Endothelial cell of umbilical vein (primary cell): ENCODE results near the gene SERPINB7. TPM values are rescaled to one million over a fixed set of nuclear protein-coding genes. Genes with fewer than 3 reads are reported as not detected.

Experiments used
- BruUV-seq: library from RNA; stranded (reverse); fragments of 400-500 nt; replicated peaks from 2 replicates; lab custom pipeline; 2021; lab: Mats Ljungman, UMichigan
- CTCF ChIA-PET: fragments of 300-600, 350-600 bp; sonication (Branson Sonifier 250); formaldehyde crosslinking; loops from one replicate; lab custom pipeline; 2021; ENCODE audit warnings: antibody characterized with exemption, inconsistent platforms; lab: Charles Lee
- POLR2A ChIA-PET: fragments of 300-600, 350-600 bp; sonication (Branson Sonifier 250); formaldehyde crosslinking; loops from one replicate; lab custom pipeline; 2021; ENCODE audit warnings: antibody characterized with exemption, inconsistent platforms; lab: Charles Lee
- DNase-seq: peaks from one replicate; pipeline ENCODE4 v3.0.0-alpha.2; 2011; ENCODE audit warnings: low read depth, low spot score
- FAIRE-seq: peaks from 2 replicates; lab custom pipeline; 2011; peaks lifted over from hg19 to GRCh38; lab: Jason Lieb, UNC
- H2AFZ ChIP-seq: 2 replicates; pipeline ENCODE4 v1.6.0; 2012; ENCODE audit warnings: low read depth, low read length, control low read depth, inconsistent platforms
- H3K27ac ChIP-seq: 2 replicates; pipeline ENCODE4 v1.5.1; 2011; ENCODE audit warnings: low read depth, mild to moderate bottlenecking, control low read depth, low read length, moderate library complexity; ENCODE audit not compliant: insufficient read depth
- H3K27me3 ChIP-seq, 2 experiments: 2 replicates each; pipeline versions ENCODE4 v1.6.0 to v1.6.1; 2011; ENCODE audit warnings: low read length in 2 of 2, mixed read lengths in 1 of 2; ENCODE audit not compliant: control insufficient read depth in 2 of 2, insufficient read depth in 2 of 2
- H3K36me3 ChIP-seq, 2 experiments: 2 replicates in 1 of 2; 3 replicates in 1 of 2; pipeline ENCODE4 v1.5.1; 2011; ENCODE audit warnings: low read length in 2 of 2, mild to moderate bottlenecking in 1 of 2, moderate library complexity in 1 of 2; ENCODE audit not compliant: control insufficient read depth in 2 of 2, insufficient read depth in 2 of 2; ENCODE audit errors: extremely low read depth in 1 of 2
- H3K4me1 ChIP-seq: 3 replicates; pipeline ENCODE4 v1.5.1; 2011; ENCODE audit warnings: mild to moderate bottlenecking, low read length; ENCODE audit not compliant: control insufficient read depth, insufficient read depth; ENCODE audit errors: extremely low read depth
- H3K4me2 ChIP-seq: 2 replicates; pipeline ENCODE4 v1.6.1; 2011; ENCODE audit warnings: low read length, control low read depth, mixed read lengths; ENCODE audit not compliant: insufficient read depth
- H3K4me3 ChIP-seq, 3 experiments: fragments of 200-600 bp in 1 of 3; sonication (generic), shearing (Covaris generic) in 1 of 3; replicated peaks in 1 of 3; 2 replicates each; pipeline ENCODE4 v1.5.1; 2011 to 2016; ENCODE audit warnings: control low read depth in 3 of 3, low read length in 3 of 3, mild to moderate bottlenecking in 2 of 3, inconsistent platforms in 1 of 3, low read depth in 1 of 3, moderate library complexity in 1 of 3; ENCODE audit not compliant: insufficient read depth in 1 of 3
- H3K79me2 ChIP-seq: 2 replicates; pipeline ENCODE4 v1.6.0; 2012; ENCODE audit warnings: low read length, inconsistent platforms; ENCODE audit not compliant: control insufficient read depth, insufficient read depth
- H3K9ac ChIP-seq: replicated peaks from 2 replicates; pipeline ENCODE3; 2011; ENCODE audit warnings: low read length, control low read depth; ENCODE audit not compliant: insufficient read depth; ENCODE audit errors: extremely low read depth
- H3K9me1 ChIP-seq: replicated peaks from 3 replicates; pipeline ENCODE4 v1.6.0; 2011; ENCODE audit warnings: mild to moderate bottlenecking, low read length; ENCODE audit not compliant: control insufficient read depth, insufficient read depth; ENCODE audit errors: extremely low read depth
- H3K9me3 ChIP-seq: replicated peaks from 2 replicates; pipeline ENCODE4 v1.5.1; 2012; ENCODE audit warnings: low read length, inconsistent platforms; ENCODE audit not compliant: control insufficient read depth, insufficient read depth
- H4K20me1 ChIP-seq: replicated peaks from 2 replicates; pipeline ENCODE3; 2011; ENCODE audit warnings: mild to moderate bottlenecking, low read length; ENCODE audit not compliant: control insufficient read depth, insufficient read depth; ENCODE audit errors: extremely low read depth
- EZH2 ChIP-seq: IDR thresholded peaks from 2 replicates; pipeline ENCODE4 v1.6.1; 2012; ENCODE audit warnings: borderline replicate concordance, low read depth, mild to moderate bottlenecking, moderate library complexity, low read length, inconsistent platforms; ENCODE audit not compliant: severe bottlenecking
- FOS ChIP-seq: IDR thresholded peaks from 2 replicates; pipeline ENCODE4 v1.6.1; 2011; ENCODE audit warnings: mild to moderate bottlenecking, low read length, moderate library complexity, borderline replicate concordance; ENCODE audit not compliant: insufficient read depth
- GATA2 ChIP-seq: IDR thresholded peaks from 2 replicates; pipeline ENCODE4 v1.7.0; 2011; ENCODE audit warnings: low read depth, mild to moderate bottlenecking, moderate library complexity, mixed read lengths, low read length; ENCODE audit not compliant: insufficient read length, insufficient read depth
- JUN ChIP-seq: IDR thresholded peaks from 2 replicates; pipeline ENCODE4 v1.6.1; 2011; ENCODE audit warnings: borderline replicate concordance, low read depth; ENCODE audit not compliant: insufficient read length, insufficient read depth
- MAX ChIP-seq: IDR thresholded peaks from 2 replicates; pipeline ENCODE4 v1.6.1; 2011; ENCODE audit not compliant: insufficient read depth, insufficient read length
- MYC ChIP-seq: IDR thresholded peaks from one replicate; pipeline ENCODE4 v1.6.1; 2011; ENCODE audit warnings: mild to moderate bottlenecking, low read depth, low read length
- POLR2A ChIP-seq: IDR thresholded peaks from 2 replicates; pipeline ENCODE4 v1.6.1; 2012; ENCODE audit warnings: low read depth, mild to moderate bottlenecking, control low read depth, low read length
- POLR2AphosphoS5 ChIP-seq: IDR thresholded peaks from 2 replicates; pipeline ENCODE4 v1.6.1; 2012; ENCODE audit warnings: low read depth, mild to moderate bottlenecking, control low read depth, low read length, moderate library complexity; ENCODE audit not compliant: insufficient read depth
- dilution Hi-C: fragments of 300-500 bp; cut with MboI; formaldehyde crosslinking; loops from one replicate; pipeline ENCODE4 v1.15.0; 2019; ENCODE audit warnings: low sequenced_read_pairs; ENCODE audit not compliant: extremely low pct_ligation_motif_present
- intact Hi-C: fragments of 100-400 bp; cut with micrococcal nuclease; formaldehyde crosslinking; loops from one replicate; pipeline ENCODE4 v1.10.0; 2022
- polyA plus RNA-seq, 4 experiments: library from polyadenylated mRNA; depleted of rRNA in 3 of 4; stranded (reverse) in 3 of 4; unstranded in 1 of 4; fragments of >200 nt; gene quantifications; 2 replicates each; pipeline versions ENCODE4 v1.2.1 to v1.2.3, GENCODE V29; 2011 to 2012; ENCODE audit warnings: missing spikeins in 1 of 4
- total RNA-seq: library from RNA; stranded (reverse); gene quantifications from 2 replicates; pipeline ENCODE4 v1.2.3, GENCODE V29; 2021
- TF ChIP-seq, protein P1 (sequence below), 2 donors: IDR thresholded peaks; 1 replicate in 1 of 2; 2 replicates in 1 of 2; pipeline ENCODE4 v1.5.1; 2011; ENCODE audit warnings: low read length in 2 of 2, mild to moderate bottlenecking in 2 of 2, moderate library complexity in 2 of 2, control low read depth in 1 of 2, inconsistent platforms in 1 of 2, low read depth in 1 of 2; ENCODE audit not compliant: insufficient read depth in 1 of 2; ENCODE audit errors: extremely low read depth in 1 of 2

The SERPINB7 gene
- total and polyA plus RNA-seq, 2 donors (not counting 3 experiments of a cell fraction or from before 2014, with no cell fraction given), result not detected

DNA sequence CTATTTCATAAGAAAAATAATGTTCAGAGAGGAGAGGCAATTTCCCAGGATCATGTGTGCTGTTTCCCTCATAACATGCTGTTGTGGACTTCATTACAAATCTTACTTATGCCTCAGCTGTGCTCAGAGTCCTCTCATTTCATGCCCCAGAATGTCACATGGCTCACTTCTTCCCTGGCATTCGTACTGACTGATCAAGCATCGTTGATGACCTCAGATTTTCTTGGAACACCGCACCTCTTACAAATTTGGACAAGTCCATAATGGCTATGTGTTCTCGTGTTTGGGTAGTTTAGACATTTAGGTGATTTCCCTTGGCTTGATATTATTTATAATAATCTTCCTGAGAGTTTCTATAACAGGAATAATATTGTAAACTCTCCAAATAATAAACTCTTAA lies 32.9 kb downstream of the SERPINB7 start:
- Histone ChIP-seq H4K20me1 (no peaks in the 10 kb centered on the region), H3K9me3 (no peaks in the 10 kb centered on the region), H3K9me1 (no peaks in the 10 kb centered on the region), H3K27me3 (no peaks in the 10 kb centered on the region), H3K4me3 (no peak overlapping the region), H3K9ac (no peak overlapping the region), H3K36me3 (no peaks in the 10 kb centered on the region), H3K27ac (no peak overlapping the region), H3K4me1 (no peaks in the 10 kb centered on the region), H3K79me2 (no peaks in the 10 kb centered on the region), H2AFZ (no peak overlapping the region), H3K4me2 (no peak overlapping the region)
- ChIA-PET POLR2A (no interaction called here), CTCF (no interaction called here)
- dilution Hi-C loops, result no loop called here
- no peak for FAIRE-seq
- DNase-seq, result no peak
- BruUV-seq, result no TSS peak
- intact Hi-C loops, result no loop called here
- TF ChIP-seq POLR2AphosphoS5 (no peak), POLR2A (no peak), GATA2 (no peak), MAX (no peak), JUN (no peak), MYC (no peak), FOS (no peak), EZH2 (no peak)
- TF ChIP-seq, protein P1, sequence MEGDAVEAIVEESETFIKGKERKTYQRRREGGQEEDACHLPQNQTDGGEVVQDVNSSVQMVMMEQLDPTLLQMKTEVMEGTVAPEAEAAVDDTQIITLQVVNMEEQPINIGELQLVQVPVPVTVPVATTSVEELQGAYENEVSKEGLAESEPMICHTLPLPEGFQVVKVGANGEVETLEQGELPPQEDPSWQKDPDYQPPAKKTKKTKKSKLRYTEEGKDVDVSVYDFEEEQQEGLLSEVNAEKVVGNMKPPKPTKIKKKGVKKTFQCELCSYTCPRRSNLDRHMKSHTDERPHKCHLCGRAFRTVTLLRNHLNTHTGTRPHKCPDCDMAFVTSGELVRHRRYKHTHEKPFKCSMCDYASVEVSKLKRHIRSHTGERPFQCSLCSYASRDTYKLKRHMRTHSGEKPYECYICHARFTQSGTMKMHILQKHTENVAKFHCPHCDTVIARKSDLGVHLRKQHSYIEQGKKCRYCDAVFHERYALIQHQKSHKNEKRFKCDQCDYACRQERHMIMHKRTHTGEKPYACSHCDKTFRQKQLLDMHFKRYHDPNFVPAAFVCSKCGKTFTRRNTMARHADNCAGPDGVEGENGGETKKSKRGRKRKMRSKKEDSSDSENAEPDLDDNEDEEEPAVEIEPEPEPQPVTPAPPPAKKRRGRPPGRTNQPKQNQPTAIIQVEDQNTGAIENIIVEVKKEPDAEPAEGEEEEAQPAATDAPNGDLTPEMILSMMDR (IDR thresholded peaks at IDR 0.05; ENCODE audit: extremely low read depth in 1 of 2, insufficient read depth in 1 of 2, low read depth in 1 of 2, low read length in 2 of 2), result no peak
